Activated CD4-positive, alpha-beta T cell treated with anti-CD3 and anti-CD28 coated beads, Interleukin-2, Interleukin-4, amounts not matched to agents 100 ng/mL and 50 ng/mL, durations not matched to agents 16 hours and 8 hours (primary cell): ENCODE measurements around the gene SEPHS2.
"Not testable (repeated sequence)": the region's sequence is repeated elsewhere in the genome, so short reads cannot be mapped to it uniquely, and the experiment has no call there.

Experiments
- DNase-seq: peaks from one replicate; pipeline ENCODE4 v3.0.0-alpha.2; 2020; ENCODE audit warnings: low spot score

The SEPHS2 gene

GRCh38 chr16:30470170-30470512 lies 24.5 kb upstream of the SEPHS2 start:
- DNase-seq, result peak; percentile 65

GRCh38 chr16:30464078-30464477 lies 18.4 kb upstream of the SEPHS2 start:
- no peak for DNase-seq

GRCh38 chr16:30461426-30461825 lies 15.8 kb upstream of the SEPHS2 start:
- DNase-seq, result not testable (repeated sequence)

- DNase-seq, result no peak
These were observed 13.8 kb upstream of the SEPHS2 start for GRCh38 chr16:30459456-30459855.

- DNase-seq, result peak; percentile 96
These were observed 13.1 kb upstream of the SEPHS2 start for GRCh38 chr16:30458561-30459394.

GRCh38 chr16:30457743-30458560 lies 12.3 kb upstream of the SEPHS2 start:
- DNase-seq, result no peak

GRCh38 chr16:30457256-30457655 lies 11.6 kb upstream of the SEPHS2 start:
- no peak for DNase-seq

- no peak for DNase-seq
These were observed 10.6 kb upstream of the SEPHS2 start for GRCh38 chr16:30456302-30456701.

- DNase-seq, result not testable (repeated sequence)
These were observed 7.3 kb upstream of the SEPHS2 start for GRCh38 chr16:30452709-30453580.

- DNase-seq, result no peak
These were observed 3.4 kb upstream of the SEPHS2 start for GRCh38 chr16:30449116-30449435.

GRCh38 chr16:30447512-30448226 lies 2.0 kb upstream of the SEPHS2 start:
- DNase-seq, result no peak

GRCh38 chr16:30446203-30446595 lies 525 bp upstream of the SEPHS2 start:
- no peak for DNase-seq

- no peak for DNase-seq
These were observed 596 bp downstream of the SEPHS2 start for GRCh38 chr16:30445149-30445407.

GRCh38 chr16:30444231-30445148 lies 1.2 kb downstream of the SEPHS2 start:
- no peak for DNase-seq

- DNase-seq, result no peak
These were observed 2.0 kb downstream of the SEPHS2 start for GRCh38 chr16:30443631-30444030.

- DNase-seq, result no peak
These were observed 5.8 kb downstream of the SEPHS2 start for GRCh38 chr16:30439720-30440348.

- DNase-seq, result no peak
These were observed 6.8 kb downstream of the SEPHS2 start for GRCh38 chr16:30438835-30439234.

- no peak for DNase-seq
These were observed 8.1 kb downstream of the SEPHS2 start for GRCh38 chr16:30437511-30438046.

- DNase-seq, result peak; percentile 76
These were observed 10.8 kb downstream of the SEPHS2 start for GRCh38 chr16:30434852-30435251.

- no peak for DNase-seq
These were observed 15.2 kb downstream of the SEPHS2 start for GRCh38 chr16:30430428-30430970.
